GM21737 (cell line): ENCODE data around the gene ARMS2.

ENCODE experiments used
- ATAC-seq: cut with Tn5 transposase; IDR thresholded peaks from one replicate; pipeline ENCODE4 v1.9.1; 2021; ENCODE audit warnings: mild to moderate bottlenecking, moderate library complexity; ENCODE audit not compliant: unreplicated experiment

ARMS2 gene, protein sequence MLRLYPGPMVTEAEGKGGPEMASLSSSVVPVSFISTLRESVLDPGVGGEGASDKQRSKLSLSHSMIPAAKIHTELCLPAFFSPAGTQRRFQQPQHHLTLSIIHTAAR

DNA sequence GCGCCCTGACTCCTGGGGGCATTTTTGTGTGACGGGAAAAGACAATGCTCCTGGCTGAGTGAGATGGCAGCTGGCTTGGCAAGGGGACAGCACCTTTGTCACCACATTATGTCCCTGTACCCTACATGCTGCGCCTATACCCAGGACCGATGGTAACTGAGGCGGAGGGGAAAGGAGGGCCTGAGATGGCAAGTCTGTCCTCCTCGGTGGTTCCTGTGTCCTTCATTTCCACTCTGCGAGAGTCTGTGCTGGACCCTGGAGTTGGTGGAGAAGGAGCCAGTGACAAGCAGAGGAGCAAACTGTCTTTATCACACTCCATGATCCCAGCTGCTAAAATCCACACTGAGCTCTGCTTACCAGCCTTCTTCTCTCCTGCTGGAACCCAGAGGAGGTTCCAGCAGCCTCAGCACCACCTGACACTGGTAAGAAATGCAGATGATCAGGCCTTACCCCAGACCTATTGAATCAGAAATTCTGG lies at the start of gene ARMS2:
ARMS2 (plus strand) TSS at position 51 of the 478 bp plus-strand sequence; CDS start at position 126, 75 bp downstream.
- no peak for ATAC-seq

DNA sequence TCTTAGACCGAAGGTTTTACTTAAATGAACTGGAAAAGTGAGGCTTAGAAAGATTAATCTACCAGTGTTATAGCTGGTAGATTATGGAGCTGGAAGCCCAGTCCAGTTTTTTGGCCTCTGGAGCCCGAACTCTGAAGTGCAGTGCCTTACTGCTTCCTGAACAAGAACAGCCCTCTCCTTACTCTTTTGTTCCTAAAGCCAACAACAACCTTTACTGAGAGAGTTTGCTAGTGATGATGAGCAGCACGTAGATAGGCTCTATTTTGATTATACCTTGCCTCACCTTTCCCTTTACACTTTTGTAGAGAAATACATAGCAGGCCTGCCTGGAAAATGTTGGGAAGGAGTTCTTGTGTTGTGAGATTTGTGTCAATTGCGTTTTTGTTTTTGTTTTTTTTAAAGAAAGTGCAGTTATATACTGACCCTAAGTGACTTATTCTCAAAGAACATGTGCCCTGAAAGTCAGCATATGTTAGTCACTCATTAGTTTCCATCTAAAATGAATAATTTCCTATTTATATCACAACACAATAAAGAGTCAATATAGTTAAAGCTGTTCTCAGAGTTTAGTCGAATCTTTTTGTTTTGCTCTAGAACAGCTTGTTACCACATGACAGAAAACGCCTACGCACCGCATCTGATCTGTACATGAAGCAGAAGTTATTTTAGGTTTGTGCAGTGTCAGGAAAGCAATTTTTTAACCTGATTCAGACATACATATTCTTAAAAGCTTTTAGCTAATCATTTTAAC lies 46.9 kb upstream of the ARMS2 start:
- no peak for ATAC-seq

DNA sequence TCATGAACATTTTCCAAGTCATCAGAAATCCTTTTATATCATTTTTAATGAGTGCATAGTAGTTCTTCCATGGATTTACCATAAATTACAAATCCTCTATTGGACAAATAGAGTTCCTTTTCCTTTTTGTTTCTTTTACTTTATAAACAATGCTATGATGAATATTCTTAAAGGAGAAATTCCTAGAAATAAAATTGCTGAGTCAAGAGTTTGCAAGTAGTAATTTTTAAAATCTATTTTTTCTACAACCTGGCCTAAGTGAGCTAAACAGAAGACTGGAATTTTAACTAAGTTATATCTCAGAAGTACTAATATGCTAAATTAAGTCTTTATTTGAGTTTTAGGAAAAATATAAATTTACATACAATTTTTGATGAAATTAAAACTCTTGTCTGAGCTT lies 41.1 kb upstream of the ARMS2 start:
- no peak for ATAC-seq

DNA sequence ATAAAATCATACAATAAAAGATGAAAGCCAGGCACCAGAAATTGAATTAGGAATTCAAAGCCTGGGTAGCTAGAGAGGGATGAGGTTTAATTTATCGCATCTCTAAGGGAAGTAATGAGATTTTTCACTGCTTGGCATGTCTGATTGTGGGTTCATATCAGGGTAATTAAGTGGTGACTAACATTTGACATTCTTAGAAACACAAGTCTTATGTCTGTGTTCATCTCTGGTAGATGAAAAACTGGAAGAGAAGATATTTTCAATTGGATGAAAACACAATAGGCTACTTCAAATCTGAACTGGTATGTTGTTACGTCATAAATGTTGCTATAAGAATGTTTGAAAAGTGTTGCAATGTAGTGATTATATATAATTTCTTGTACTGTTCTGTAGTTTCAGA lies 36.8 kb upstream of the ARMS2 start:
- ATAC-seq = no peak

DNA sequence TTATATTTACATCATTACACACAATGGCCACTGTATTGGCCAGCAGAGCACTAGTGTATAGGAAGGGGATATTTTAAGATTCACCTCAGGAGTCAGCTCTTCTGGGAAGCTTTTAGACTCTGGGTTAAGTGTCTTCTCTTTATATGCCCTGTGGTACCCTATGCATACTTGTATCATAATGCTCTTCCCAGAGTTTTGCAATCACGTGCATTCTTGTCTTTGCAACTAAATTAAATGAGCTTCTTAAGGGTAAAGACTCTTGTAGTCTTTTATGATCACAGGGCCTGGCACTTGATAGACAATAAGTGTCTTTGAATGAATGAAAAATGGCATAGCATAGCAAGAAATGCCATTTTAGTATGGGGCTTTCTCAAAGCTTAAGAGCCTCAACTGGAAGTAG lies 35.4 kb upstream of the ARMS2 start:
- ATAC-seq = no peak

DNA sequence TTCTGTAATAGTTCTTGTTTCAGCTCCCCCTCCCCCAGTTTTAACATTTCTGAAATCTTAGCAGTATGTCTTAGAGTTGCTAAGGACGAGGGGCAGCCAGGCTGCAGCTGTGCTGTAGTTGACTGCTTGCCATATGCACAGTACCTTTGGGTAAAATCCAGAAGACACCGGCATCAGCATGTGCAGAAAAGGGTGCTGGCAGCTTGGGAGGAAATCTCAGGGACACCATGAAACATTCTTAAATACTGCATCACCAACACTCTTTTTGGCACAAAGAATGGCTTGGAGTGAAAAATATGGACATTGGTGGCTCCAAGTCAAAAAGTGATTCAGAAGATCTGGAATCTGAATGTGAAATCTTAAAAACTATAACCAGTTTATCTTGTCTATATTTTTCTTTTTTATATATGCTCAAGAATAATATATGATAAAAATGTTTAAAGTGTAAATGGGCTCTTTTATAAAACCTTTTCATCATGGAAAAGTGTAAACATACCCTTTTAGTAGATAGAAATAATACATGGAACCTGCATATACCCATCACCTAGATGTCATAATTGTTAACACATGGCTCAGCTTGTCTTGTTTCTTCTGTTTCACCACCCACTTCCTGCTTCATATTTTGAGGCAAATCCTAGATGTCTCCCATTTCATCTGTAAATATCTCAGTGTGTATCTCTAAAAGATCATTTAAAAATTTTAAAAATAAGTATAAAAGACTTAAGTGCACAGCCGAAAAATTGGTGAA lies 34.4 kb upstream of the ARMS2 start:
- no peak for ATAC-seq

DNA sequence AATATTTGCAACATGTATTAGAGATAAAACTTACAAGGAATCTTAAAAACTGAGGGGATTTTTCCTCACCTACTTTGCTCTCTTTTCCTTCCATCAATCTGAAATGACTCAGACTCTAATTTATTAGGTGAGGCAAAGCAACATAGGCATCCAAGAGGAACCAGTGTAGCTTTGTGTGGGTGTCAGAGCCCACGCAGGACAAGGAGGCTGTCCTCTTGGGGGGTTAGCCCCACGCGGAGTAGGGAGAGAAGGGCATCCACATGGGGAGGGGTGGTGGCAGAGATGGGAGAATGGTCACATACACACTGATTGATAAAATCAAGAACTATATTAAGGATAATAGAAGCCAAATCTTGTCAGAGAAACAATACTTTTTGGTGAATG lies 33.8 kb upstream of the ARMS2 start:
- ATAC-seq = no peak

DNA sequence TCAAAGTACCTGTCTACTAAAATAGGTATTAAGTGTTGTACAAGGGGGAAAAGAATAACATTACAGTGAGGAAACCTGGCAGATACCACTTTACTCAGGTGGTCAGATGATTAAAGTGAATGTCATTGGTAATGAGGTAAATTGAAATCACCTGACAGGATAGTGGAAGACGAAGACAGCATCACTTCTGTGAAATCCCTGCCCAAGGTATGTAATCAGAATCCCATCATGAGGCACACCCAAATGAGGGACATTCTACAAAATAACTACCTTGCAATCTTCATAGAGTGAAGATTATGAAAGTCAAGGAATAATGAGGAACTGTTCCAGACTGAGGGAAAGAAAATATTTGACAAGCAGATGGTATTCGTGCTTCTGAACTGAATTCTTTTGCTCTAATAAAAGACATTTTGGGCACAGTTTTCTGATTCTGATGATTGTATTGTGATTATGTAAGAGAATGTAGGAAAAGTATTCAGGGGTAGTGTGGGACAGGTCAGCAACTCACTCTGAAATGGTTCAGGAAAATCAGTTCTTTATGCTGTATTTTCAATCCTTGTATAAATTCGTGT lies 33.3 kb upstream of the ARMS2 start:
- ATAC-seq = no peak

DNA sequence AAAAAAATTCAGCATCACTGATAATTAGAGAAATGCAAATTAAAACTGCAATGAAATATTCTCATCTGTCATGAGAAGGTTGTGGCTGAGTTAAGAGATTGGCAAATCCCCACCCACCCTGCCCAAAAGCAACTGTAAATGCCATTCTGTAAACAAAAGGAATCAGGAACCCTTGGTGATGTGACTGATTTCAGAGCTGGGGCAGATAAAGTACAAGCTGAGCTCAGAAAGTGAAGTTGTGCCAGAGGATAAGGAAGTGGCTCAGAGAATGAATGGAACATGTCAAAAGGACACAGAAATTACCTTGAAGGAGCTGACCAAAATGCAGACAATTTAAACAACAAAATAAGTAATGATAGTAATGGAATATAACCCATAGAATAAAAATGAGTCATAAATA lies 32.7 kb upstream of the ARMS2 start:
- no peak for ATAC-seq

DNA sequence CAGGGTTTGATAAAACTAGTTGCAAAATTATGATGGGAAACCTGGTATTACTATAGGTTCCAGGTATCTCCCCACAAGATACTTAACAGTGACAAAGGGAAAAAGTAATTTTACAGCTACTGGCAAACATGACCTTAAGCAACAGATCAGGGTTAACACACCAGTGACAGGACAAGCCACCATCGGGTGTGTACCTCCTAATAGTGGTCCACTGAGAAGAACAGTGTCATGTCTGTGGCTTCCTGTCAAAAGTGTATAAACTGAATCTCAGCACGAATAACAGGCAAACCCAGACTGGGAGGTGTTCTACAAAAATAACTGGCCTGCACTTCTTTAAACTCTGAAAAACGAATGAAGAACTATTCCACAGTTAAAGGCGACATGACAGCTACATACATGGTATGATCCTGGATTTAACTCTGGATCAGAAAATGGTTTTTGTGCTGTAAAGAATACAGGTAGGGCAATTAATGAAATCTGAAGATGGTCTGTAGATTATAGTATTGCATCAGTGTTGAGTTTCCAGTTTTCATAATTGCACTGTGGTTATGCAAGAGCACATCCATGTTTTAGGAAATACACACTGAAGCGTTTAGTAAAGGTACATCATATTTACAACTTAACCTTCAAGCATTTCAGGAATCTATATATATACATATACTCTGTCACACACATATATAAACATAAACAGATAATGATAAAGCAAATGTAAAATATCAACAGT lies 32.0 kb upstream of the ARMS2 start:
- ATAC-seq = no peak

DNA sequence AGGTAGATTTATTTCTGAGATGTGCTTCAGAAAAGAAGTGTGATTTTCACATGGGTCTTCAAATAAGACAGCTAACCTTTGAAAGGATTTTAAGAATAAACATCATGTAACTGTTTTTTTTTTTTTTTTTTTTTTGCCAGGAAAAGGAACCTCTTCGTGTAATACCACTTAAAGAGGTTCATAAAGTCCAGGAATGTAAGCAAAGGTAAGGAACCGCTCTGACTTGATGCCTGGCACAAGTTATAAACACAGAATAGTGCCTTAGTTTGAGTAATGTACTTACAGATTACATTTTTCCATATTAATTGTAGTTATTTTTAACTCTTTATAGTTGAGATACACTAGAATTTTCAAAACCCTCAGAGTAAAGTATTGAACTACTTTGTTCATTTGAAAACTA lies 30.4 kb upstream of the ARMS2 start:
- ATAC-seq = no peak

DNA sequence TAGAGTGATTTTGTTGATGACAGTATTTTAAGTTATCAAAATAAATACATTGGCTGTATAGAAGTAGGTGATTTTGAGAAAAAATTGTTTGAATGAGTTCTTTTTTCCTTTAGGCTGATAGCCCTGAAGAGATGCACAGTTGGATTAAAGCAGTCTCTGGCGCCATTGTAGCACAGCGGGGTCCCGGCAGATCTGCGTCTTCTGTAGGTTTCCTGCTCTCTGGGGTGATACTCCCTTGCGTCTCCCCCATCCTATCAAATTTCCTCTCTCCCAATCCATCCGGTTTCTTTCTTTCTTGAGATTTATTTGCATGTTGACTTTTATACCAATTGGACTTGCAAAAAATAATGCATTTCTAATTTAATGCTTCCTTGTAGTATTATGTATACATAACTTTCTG lies 27.6 kb upstream of the ARMS2 start:
- no peak for ATAC-seq

DNA sequence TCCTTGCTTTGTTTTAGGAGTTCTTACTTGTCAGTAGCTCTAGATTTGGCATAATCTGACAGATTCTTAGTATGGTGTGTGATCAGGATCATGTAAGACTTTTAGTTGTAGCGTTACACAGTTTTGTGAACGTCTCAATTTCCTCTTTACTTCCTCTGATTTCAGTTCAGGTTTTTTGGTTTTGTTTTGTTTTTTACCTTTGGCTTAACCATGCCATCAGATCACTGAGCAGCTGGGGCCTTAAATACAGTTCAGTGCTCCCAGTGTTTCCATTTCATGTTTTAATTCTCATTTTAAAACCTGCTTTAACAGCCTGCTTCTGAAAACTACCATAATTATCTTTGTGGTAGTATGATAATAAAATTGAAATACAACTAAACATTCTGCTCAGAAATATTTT lies 27.2 kb upstream of the ARMS2 start:
- no peak for ATAC-seq

DNA sequence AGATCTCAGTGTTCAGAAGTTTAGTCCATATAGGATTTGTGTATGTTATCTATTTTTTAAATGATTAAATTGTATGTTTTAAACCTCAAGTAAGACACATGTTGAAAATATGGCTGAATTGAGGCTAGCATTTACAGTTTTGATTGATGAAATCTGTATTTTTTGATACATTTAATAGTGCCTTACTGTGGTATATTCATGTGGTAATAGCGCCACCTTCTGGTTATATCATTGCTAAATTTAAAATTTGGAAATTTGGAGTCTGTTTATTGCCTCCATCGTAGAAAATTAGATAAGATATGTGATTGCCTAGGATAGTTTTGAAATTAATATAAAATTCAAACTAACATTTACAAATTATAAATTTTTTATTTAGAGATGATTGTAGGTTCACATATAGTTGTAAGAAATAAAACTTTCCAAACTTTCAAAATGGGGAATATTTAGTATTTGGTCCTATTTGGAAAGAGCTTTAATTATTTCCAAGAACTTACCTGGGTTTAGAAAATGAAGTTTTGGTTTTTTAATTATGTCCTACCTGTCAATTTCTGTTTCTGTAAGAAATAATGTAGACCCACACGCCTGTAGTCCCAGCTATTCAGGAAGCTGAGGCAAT lies 19.1 kb upstream of the ARMS2 start:
- ATAC-seq = no peak

DNA sequence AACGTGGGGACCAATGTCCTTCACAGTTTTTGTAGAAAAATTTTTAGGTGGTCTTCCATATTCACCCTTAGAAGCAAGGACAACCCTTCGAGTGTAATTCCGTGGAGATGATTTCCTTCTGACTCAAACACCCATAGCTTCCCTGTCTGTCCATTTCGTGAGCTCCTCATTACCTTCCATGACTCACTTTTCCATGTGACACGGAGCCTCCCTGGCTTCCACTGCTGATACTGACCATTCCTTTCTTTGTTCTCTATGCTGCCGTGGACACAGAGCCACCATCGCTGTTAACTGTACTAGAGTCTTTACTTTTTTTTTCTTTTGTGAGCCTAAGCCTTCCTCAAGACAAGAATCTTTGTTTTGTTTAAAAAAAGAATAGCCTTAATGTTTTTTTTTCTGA lies 12.5 kb upstream of the ARMS2 start:
- no peak for ATAC-seq

DNA sequence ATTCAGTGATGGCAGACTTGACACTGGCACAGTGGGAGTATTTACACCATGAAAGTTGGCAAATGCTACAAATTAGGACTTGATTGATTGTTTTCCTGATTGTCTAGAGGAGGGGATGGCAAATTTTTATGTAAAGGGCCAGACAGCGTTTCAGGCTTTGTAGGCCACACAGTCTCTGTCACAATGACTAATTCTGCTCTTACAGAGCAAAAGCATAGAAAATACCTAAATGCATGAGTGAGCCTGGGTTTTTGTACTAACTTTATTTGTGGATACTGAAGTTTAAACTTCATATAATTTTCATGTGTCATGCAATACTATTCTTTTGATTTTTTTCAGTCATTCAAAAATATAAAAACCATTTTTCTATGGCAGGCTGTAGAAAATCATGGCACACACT lies 9.0 kb upstream of the ARMS2 start:
- ATAC-seq = no peak

DNA sequence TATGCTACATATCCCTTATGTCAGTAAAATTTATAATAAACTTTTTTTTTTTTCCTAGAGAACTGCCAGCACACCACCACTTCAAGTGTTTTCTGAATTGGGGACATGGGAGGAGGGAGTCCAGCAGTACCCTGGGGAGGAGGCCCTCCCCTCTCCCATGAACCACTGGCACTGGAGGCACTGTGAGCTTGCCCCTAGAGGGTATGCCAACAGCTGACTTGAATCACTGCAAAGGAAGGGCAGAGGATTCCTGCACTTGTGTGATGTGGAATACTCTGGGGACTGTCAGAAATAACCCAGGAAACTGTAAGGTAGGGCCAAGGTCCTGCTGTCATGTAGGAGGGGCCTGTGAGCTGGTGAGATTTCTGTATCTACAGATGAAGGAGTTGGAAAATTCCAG lies 8.5 kb upstream of the ARMS2 start:
- no peak for ATAC-seq

DNA sequence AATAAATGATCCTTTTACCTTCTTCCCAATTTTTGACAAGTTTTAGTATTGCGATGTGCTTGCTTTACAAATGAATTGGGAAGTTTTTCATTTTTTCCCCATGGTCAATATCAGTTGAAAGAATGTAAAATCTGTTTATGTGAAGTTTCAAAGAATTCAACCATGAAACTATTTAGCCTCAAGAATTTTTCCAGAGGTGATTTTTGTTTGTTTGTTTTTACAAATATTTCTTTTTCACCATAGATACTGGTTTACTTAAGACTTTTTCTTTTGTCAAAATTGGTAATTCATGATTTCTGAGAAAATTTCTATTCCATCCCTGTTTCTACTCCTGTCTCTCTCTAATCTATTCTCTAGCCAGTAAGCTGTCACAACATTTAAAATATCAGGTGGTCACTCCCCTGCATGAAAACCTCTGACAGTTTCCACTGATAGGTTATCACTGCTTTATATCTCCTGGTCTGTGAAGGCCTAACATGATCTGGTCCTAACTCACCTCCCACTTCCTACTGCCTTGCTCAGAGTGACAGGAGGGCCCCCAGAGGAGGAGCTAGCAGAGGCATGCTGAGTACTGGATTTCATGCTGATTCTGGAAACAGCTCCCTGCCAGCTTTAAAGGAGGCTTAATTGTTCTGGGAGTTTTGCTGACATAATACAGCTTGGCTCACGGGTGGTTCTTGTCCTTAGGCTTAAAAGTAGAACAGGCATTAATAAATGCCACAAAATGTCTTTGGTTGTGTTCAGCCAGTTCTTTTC lies 7.6 kb upstream of the ARMS2 start:
- ATAC-seq = no peak

DNA sequence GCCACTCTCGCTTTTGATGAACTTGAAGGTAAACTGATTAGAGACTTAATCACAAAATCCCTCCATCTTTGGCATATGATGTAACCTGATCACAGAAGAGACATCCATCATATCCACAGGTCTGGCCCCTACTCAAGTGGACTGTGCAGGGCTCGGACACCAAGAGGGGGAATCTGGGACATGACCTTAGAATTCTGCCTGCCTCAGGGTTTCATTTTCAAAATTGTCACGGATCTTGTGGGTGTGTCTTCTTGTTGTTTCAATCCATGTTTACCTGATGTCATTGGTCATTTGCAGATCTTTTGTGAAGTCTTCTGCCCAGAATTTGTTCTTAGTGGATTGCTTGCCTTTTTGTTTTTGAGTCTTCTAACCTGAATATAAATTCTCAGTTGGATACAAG lies 5.9 kb upstream of the ARMS2 start:
- ATAC-seq = no peak

DNA sequence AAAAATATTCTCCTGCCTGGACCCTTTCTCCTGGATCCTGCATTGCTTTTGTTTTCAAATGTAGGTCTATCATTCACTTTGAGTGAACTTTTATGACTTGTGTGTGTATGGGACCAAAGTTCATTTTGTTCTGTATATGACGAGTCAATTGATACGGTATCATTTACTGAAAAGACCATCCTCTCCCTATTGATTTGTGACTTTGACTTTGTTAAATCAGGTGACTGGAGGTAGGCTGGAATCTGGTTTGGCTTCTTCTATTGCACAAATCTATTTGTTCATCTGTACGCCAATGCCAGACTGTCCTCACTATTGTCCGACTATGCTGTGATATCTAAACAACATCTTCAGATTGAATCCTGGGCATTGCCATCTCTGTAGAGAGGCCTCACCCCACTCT lies 5.3 kb upstream of the ARMS2 start:
- no peak for ATAC-seq
